ENCODE data around the gene ANO9. TPM values are rescaled to one million over a fixed set of nuclear protein-coding genes. Genes with fewer than 3 reads are reported as not detected.

The ANO9 gene
- total and polyA plus RNA-seq, 4 donors, result 0.20 to 0.75 (median 0.40) TPM

GRCh38 chr11:417652-418342 lies 24.0 kb downstream of the ANO9 start:
- Histone ChIP-seq H3K27ac (ENCODE audit: low read depth in 1 of 2, low read length in 2 of 2) (no peak overlapping the region), H3K27me3 (ENCODE audit: control insufficient read depth in 4 of 4, insufficient read depth in 4 of 4, low read length in 3 of 4) (no peaks in the 10 kb centered on the region), H3K4me1 (ENCODE audit: control insufficient read depth in 4 of 4, insufficient read depth in 4 of 4, low read length in 3 of 4) (peaks cover 7 to 45% (median 22%) of the 10 kb centered on the region in 4 donors), H3K9ac (ENCODE audit: low read depth in 1 of 2, low read length in 2 of 2) (peak overlapping the region in 1 of 2 donors; percentile 38), H3K4me3 (ENCODE audit: low read depth in 1 of 3, low read length in 3 of 3) (peak overlapping the region in 1 of 3 donors; percentile 56), H3K9me3 (ENCODE audit: control insufficient read depth in 4 of 4, low read length in 3 of 4) (no peaks in the 10 kb centered on the region), H3K36me3 (ENCODE audit: control insufficient read depth in 4 of 4, insufficient read depth in 3 of 4, low read depth in 1 of 4, low read length in 3 of 4) (no peaks in the 10 kb centered on the region)
- DNase-seq (ENCODE audit: low spot score), result no peak
- TF ChIP-seq JUND (IDR thresholded peaks at IDR 0.05), result no peak
- TF ChIP-seq YY1 (IDR thresholded peaks at IDR 0.05), result no peak
- no peak for TF ChIP-seq FOXA1 (IDR thresholded peaks at IDR 0.05)
- WGBS, result 73% methylated on average over 19 of the region's 19 CpGs

GRCh38 chr11:416757-417621 lies 24.8 kb downstream of the ANO9 start:
- Histone ChIP-seq H3K27ac (ENCODE audit: low read depth in 1 of 2, low read length in 2 of 2) (peak overlapping the region; percentile 37 to 65), H3K4me3 (ENCODE audit: low read depth in 1 of 3, low read length in 3 of 3) (peak overlapping the region; percentile 32 to 69 (median 56)), H3K27me3 (ENCODE audit: control insufficient read depth in 4 of 4, insufficient read depth in 4 of 4, low read length in 3 of 4) (no peaks in the 10 kb centered on the region), H3K36me3 (ENCODE audit: control insufficient read depth in 4 of 4, insufficient read depth in 3 of 4, low read depth in 1 of 4, low read length in 3 of 4) (no peaks in the 10 kb centered on the region), H3K9ac (ENCODE audit: low read depth in 1 of 2, low read length in 2 of 2) (peak overlapping the region in 1 of 2 donors; percentile 38), H3K9me3 (ENCODE audit: control insufficient read depth in 4 of 4, low read length in 3 of 4) (no peaks in the 10 kb centered on the region), H3K4me1 (ENCODE audit: control insufficient read depth in 4 of 4, insufficient read depth in 4 of 4, low read length in 3 of 4) (peaks cover 7 to 47% (median 23%) of the 10 kb centered on the region in 4 donors)
- whole genome bisulfite sequencing, result 2% methylated on average over 97 of the region's 97 CpGs
- no peak for TF ChIP-seq EGR1 (IDR thresholded peaks at IDR 0.05; ENCODE audit: low read depth in 2 of 2)
- no peak for TF ChIP-seq RAD21 (IDR thresholded peaks at IDR 0.05)
- no peak for TF ChIP-seq CTCF (IDR thresholded peaks at IDR 0.05; ENCODE audit: low read depth, low read length, missing input control)
- TF ChIP-seq HNF4A (conservative IDR thresholded peaks at IDR 0.05), result no peak
- no peak for TF ChIP-seq GABPA (IDR thresholded peaks at IDR 0.05 in 1 of 2, conservative IDR thresholded peaks at IDR 0.05 in 1 of 2)
- TF ChIP-seq SP1 (IDR thresholded peaks at IDR 0.05), result no peak
- TF ChIP-seq NR2F2 (IDR thresholded peaks at IDR 0.05), result no peak
- no peak for TF ChIP-seq FOXA2 (IDR thresholded peaks at IDR 0.05)
- no peak for TF ChIP-seq RXRA (IDR thresholded peaks at IDR 0.05)
- no peak for TF ChIP-seq REST (IDR thresholded peaks at IDR 0.05)
- DNase-seq (ENCODE audit: low spot score), result no peak

Measured in liver (tissue), 9 donors.